Parathyroid adenoma (tissue), 2 donors: ENCODE measurements around the gene ERCC8.
A peak's percentile ranks its signal among the peaks of the same experiment; 100 is the strongest.

ENCODE experiments used
- H2AFZ ChIP-seq: fragments of 300-600 bp; sonication (generic); one replicate; pipeline ENCODE4 v1.7.0; 2017; ENCODE audit warnings: antibody characterized with exemption, mild to moderate bottlenecking
- H3K27ac ChIP-seq: fragments of 300-600 bp; sonication (generic); one replicate; pipeline ENCODE4 v1.7.0; 2017
- H3K27me3 ChIP-seq: fragments of 300-600 bp; sonication (generic); one replicate; pipeline ENCODE4 v1.7.0; 2017; ENCODE audit warnings: low read length; ENCODE audit not compliant: control insufficient read depth, insufficient read depth
- H3K36me3 ChIP-seq: fragments of 300-600 bp; sonication (generic); one replicate; pipeline ENCODE4 v1.7.0; 2017; ENCODE audit warnings: low read length; ENCODE audit not compliant: control insufficient read depth, insufficient read depth
- H3K4me1 ChIP-seq: fragments of 300-600 bp; sonication (generic); one replicate; pipeline ENCODE4 v1.7.0; 2017; ENCODE audit warnings: control low read depth
- H3K4me2 ChIP-seq: fragments of 300-600 bp; sonication (generic); one replicate; pipeline ENCODE4 v1.7.0; 2017; ENCODE audit warnings: low read length
- H3K4me3 ChIP-seq: fragments of 300-600 bp; sonication (generic); one replicate; pipeline ENCODE4 v1.7.0; 2017; ENCODE audit warnings: low read depth, low read length
- H3K79me2 ChIP-seq: fragments of 300-600 bp; sonication (generic); one replicate; pipeline ENCODE4 v1.7.0; 2017; ENCODE audit warnings: control low read depth
- H3K9ac ChIP-seq: fragments of 300-600 bp; sonication (generic); one replicate; pipeline ENCODE4 v1.7.0; 2017; ENCODE audit warnings: mild to moderate bottlenecking
- H3K9me3 ChIP-seq: fragments of 300-600 bp; sonication (generic); one replicate; pipeline ENCODE4 v1.7.0; 2017; ENCODE audit warnings: low read length; ENCODE audit not compliant: control insufficient read depth
- CTCF ChIP-seq: fragments of 300-600 bp; sonication (generic); IDR thresholded peaks from one replicate; pipeline ENCODE4 v1.7.0; 2017; ENCODE audit warnings: antibody characterized with exemption, mild to moderate bottlenecking
- donor health status: primary hyperparathyroidism.

ERCC8 gene

GRCh38 chr5:60843936-60844905 is 100.6 kb downstream of the ERCC8 start, which contains the start of gene ELOVL7:
ELOVL7 (minus strand) TSS chr5:60844269; CDS start chr5:60787397, 56,872 bp downstream.
- Histone ChIP-seq H3K4me2 (peak within 1 kb of the TSS; percentile 75), H3K27me3 (no peaks in the 10 kb centered on the region), H3K4me1 (no peaks in the 10 kb centered on the region), H2AFZ (peak within 1 kb of the TSS; percentile 97), H3K36me3 (no peaks in the 10 kb centered on the region), H3K79me2 (no peaks in the 10 kb centered on the region), H3K9me3 (no peaks in the 10 kb centered on the region), H3K27ac (peak within 1 kb of the TSS; percentile 55), H3K4me3 (peak within 1 kb of the TSS; percentile 63), H3K9ac (peak within 1 kb of the TSS; percentile 85)
- peak; percentile 61 for TF ChIP-seq CTCF

- no peaks in the 10 kb centered on the region for H3K4me1 ChIP-seq
- no peaks in the 10 kb centered on the region for H3K79me2 ChIP-seq
- no peaks in the 10 kb centered on the region for H3K27me3 ChIP-seq
- no peak for TF ChIP-seq CTCF
- H3K4me3 ChIP-seq, result peak overlapping the region; percentile 63
- H3K9me3 ChIP-seq, result no peaks in the 10 kb centered on the region
- peak overlapping the region; percentile 97 for H2AFZ ChIP-seq
- no peaks in the 10 kb centered on the region for H3K36me3 ChIP-seq
- H3K4me2 ChIP-seq, result peak overlapping the region; percentile 75
- H3K9ac ChIP-seq, result peak overlapping the region; percentile 85
- peak overlapping the region; percentile 55 for H3K27ac ChIP-seq
Observed at GRCh38 chr5:60843386-60843935, 101.4 kb downstream of the ERCC8 start.

DNA sequence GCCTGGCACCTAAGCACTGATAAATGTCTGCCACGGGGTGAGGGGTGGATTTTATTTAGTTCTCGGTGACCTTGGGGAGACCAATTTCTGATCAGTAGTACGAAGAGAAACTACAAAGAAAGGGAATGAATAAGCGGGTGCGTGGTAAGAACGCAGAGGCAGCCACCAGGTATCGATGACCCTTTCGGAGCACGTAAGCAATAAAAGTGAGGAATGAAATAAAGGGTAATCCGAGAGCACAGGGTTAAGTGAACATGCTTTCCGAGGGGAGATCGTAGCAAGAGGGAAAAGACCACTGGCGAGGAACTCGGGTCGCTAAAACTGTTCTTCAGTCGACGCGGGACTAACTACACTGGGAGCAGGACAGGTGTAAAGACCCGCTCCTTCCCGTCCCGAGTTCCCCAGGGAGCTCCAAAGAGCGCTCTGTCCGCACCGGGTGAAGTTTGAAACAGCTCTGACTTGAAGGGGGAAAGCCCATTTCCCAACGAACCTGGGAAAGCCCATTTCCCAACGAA is 101.9 kb downstream of the ERCC8 start:
- no peaks in the 10 kb centered on the region for H3K27me3 ChIP-seq
- no peaks in the 10 kb centered on the region for H3K4me1 ChIP-seq
- H3K79me2 ChIP-seq, result no peaks in the 10 kb centered on the region
- no peak for TF ChIP-seq CTCF
- H3K36me3 ChIP-seq, result no peaks in the 10 kb centered on the region
- peak overlapping the region; percentile 55 for H3K27ac ChIP-seq
- H3K4me3 ChIP-seq, result peak overlapping the region; percentile 63
- H3K4me2 ChIP-seq, result peak overlapping the region; percentile 75
- peak overlapping the region; percentile 97 for H2AFZ ChIP-seq
- no peaks in the 10 kb centered on the region for H3K9me3 ChIP-seq
- H3K9ac ChIP-seq, result no peak overlapping the region

DNA sequence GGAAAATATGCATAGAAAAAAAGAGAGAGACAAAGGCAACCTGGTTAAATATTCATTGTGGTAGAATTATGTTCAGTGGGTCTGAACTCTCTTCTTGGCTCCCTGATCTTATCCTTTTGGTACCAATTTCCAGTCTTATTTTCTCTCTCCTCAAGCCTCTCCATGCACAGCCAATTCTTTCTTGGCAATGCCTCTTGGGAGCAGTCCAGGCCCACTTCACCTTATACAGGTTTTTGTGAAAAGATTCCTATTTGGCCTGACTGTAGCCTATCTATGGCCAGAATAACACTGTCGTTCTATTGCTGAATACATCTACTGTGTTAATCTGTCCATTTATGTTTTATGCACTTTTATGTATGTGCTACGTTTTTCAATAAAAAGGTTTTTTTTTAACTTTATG is 103.5 kb downstream of the ERCC8 start:
- H3K4me1 ChIP-seq, result no peaks in the 10 kb centered on the region
- H3K9me3 ChIP-seq, result no peaks in the 10 kb centered on the region
- no peaks in the 10 kb centered on the region for H3K27me3 ChIP-seq
- no peaks in the 10 kb centered on the region for H3K79me2 ChIP-seq
- no peaks in the 10 kb centered on the region for H3K36me3 ChIP-seq
- H3K4me3 ChIP-seq, result no peak overlapping the region
- H3K4me2 ChIP-seq, result no peak overlapping the region
- no peak for TF ChIP-seq CTCF
- no peak overlapping the region for H3K9ac ChIP-seq
- H2AFZ ChIP-seq, result no peak overlapping the region
- H3K27ac ChIP-seq, result no peak overlapping the region
